Globus pallidus (tissue), 1 donor: ENCODE results near the gene HUWE1.
"Not testable (repeated sequence)": the region's sequence is repeated elsewhere in the genome, so short reads cannot be mapped to it uniquely, and the experiment has no call there.

Experiments used
- DNase-seq: peaks from one replicate; pipeline ENCODE4 v3.0.0-alpha.2; 2015; ENCODE audit warnings: low spot score

HUWE1 gene

GRCh38 chrX:53686151-53686885, at the start of gene HUWE1:
TSS of gene HUWE1 (minus strand) at chrX:53686719. CDS start at chrX:53654107, 32,612 bp downstream.
- DNase-seq, result peak; percentile 73

- no peak for DNase-seq
Observed at GRCh38 chrX:53732797-53733196, 46.3 kb upstream of the HUWE1 start.

GRCh38 chrX:53729751-53730150, 43.2 kb upstream of the HUWE1 start:
- no peak for DNase-seq

- DNase-seq, result no peak
Observed at GRCh38 chrX:53728506-53728905, 42.0 kb upstream of the HUWE1 start.

GRCh38 chrX:53724872-53725271, 38.4 kb upstream of the HUWE1 start:
- DNase-seq, result no peak

- DNase-seq, result no peak
Observed at GRCh38 chrX:53723381-53723780, 36.9 kb upstream of the HUWE1 start.

- DNase-seq, result not testable (repeated sequence)
Observed at GRCh38 chrX:53721610-53722009, 35.1 kb upstream of the HUWE1 start.

GRCh38 chrX:53719666-53720065, 33.1 kb upstream of the HUWE1 start:
- not testable (repeated sequence) for DNase-seq

- DNase-seq, result no peak
Observed at GRCh38 chrX:53718073-53718472, 31.6 kb upstream of the HUWE1 start.

GRCh38 chrX:53717205-53717604, 30.7 kb upstream of the HUWE1 start:
- no peak for DNase-seq

GRCh38 chrX:53716328-53717088, 30.0 kb upstream of the HUWE1 start:
- DNase-seq, result no peak

- no peak for DNase-seq
Observed at GRCh38 chrX:53715346-53715924, 28.9 kb upstream of the HUWE1 start.

- DNase-seq, result no peak
Observed at GRCh38 chrX:53714580-53715345, 28.2 kb upstream of the HUWE1 start.

- no peak for DNase-seq
Observed at GRCh38 chrX:53713987-53714579, 27.6 kb upstream of the HUWE1 start.

- DNase-seq, result no peak
Observed at GRCh38 chrX:53711436-53711835, 24.9 kb upstream of the HUWE1 start.

- no peak for DNase-seq
Observed at GRCh38 chrX:53704854-53705253, 18.3 kb upstream of the HUWE1 start.

- no peak for DNase-seq
Observed at GRCh38 chrX:53704294-53704693, 17.8 kb upstream of the HUWE1 start.

GRCh38 chrX:53695946-53696549, 9.5 kb upstream of the HUWE1 start:
- no peak for DNase-seq

- DNase-seq, result no peak
Observed at GRCh38 chrX:53694642-53695041, 8.1 kb upstream of the HUWE1 start.

- DNase-seq, result no peak
Observed at GRCh38 chrX:53688300-53688699, 1.8 kb upstream of the HUWE1 start.

- no peak for DNase-seq
Observed at GRCh38 chrX:53685711-53686110, 808 bp downstream of the HUWE1 start.
